ENCODE measurements around the gene ATP6V1F. TPM values are rescaled to one million over a fixed set of nuclear protein-coding genes. Genes with fewer than 3 reads are reported as not detected.

ATP6V1F gene
- total RNA-seq, 1 donor from 2014 or later = 144 TPM

- Mint-ChIP-seq H3K4me3 (no peak overlapping the region), H3K36me3 (ENCODE audit: low read depth) (no peaks in the 10 kb centered on the region), H3K27me3 (ENCODE audit: low read depth) (peaks cover 16% of the 10 kb centered on the region), H3K4me1 (no peaks in the 10 kb centered on the region), H3K9me3 (no peaks in the 10 kb centered on the region), H3K27ac (ENCODE audit: unreplicated experiment) (no peak overlapping the region)
- TF ChIP-seq CTCF (conservative IDR thresholded peaks at IDR 0.05) = peak; percentile 24
- no peak for DNase-seq (ENCODE audit: low read depth, low spot score)
Observed at GRCh38 chr7:128890306-128891109, 27.9 kb downstream of the ATP6V1F start.

GRCh38 chr7:128891110-128891941 lies 28.7 kb downstream of the ATP6V1F start:
- Mint-ChIP-seq H3K9me3 (no peaks in the 10 kb centered on the region), H3K36me3 (ENCODE audit: low read depth) (no peaks in the 10 kb centered on the region), H3K4me1 (no peaks in the 10 kb centered on the region), H3K27ac (ENCODE audit: unreplicated experiment) (no peak overlapping the region), H3K27me3 (ENCODE audit: low read depth) (peaks cover 12% of the 10 kb centered on the region), H3K4me3 (no peak overlapping the region)
- DNase-seq (ENCODE audit: low read depth, low spot score) = no peak
- no peak for TF ChIP-seq CTCF (conservative IDR thresholded peaks at IDR 0.05)

GRCh38 chr7:128891942-128892269 lies 29.2 kb downstream of the ATP6V1F start:
- no peak overlapping the region for H3K4me3 Mint-ChIP-seq
- no peak for DNase-seq (ENCODE audit: low read depth, low spot score)

GRCh38 chr7:128892521-128893250 lies 30.0 kb downstream of the ATP6V1F start:
- no peaks in the 10 kb centered on the region for H3K9me3 Mint-ChIP-seq
- H3K4me3 Mint-ChIP-seq = no peak overlapping the region
- H3K27ac Mint-ChIP-seq (ENCODE audit: unreplicated experiment) = no peak overlapping the region
- TF ChIP-seq CTCF (conservative IDR thresholded peaks at IDR 0.05) = no peak
- DNase-seq (ENCODE audit: low read depth, low spot score) = no peak
- peaks cover 15% of the 10 kb centered on the region for H3K27me3 Mint-ChIP-seq (ENCODE audit: low read depth)
- no peaks in the 10 kb centered on the region for H3K4me1 Mint-ChIP-seq
- H3K36me3 Mint-ChIP-seq (ENCODE audit: low read depth) = no peaks in the 10 kb centered on the region

More at GRCh38 chr7:128891942-128892269, 29.2 kb downstream of the ATP6V1F start:
- Mint-ChIP-seq H3K4me1 (no peaks in the 10 kb centered on the region), H3K27ac (ENCODE audit: unreplicated experiment) (no peak overlapping the region), H3K36me3 (ENCODE audit: low read depth) (no peaks in the 10 kb centered on the region), H3K27me3 (ENCODE audit: low read depth) (peaks cover 14% of the 10 kb centered on the region), H3K9me3 (no peaks in the 10 kb centered on the region)
- no peak for TF ChIP-seq CTCF (conservative IDR thresholded peaks at IDR 0.05)

GRCh38 chr7:128893251-128894100 lies 30.8 kb downstream of the ATP6V1F start:
- no peaks in the 10 kb centered on the region for H3K4me1 Mint-ChIP-seq
- H3K36me3 Mint-ChIP-seq (ENCODE audit: low read depth) = peaks cover 2% of the 10 kb centered on the region
- no peak overlapping the region for H3K27ac Mint-ChIP-seq (ENCODE audit: unreplicated experiment)
- no peak for DNase-seq (ENCODE audit: low read depth, low spot score)
- peaks cover 3% of the 10 kb centered on the region for H3K9me3 Mint-ChIP-seq
- H3K27me3 Mint-ChIP-seq (ENCODE audit: low read depth) = peaks cover 17% of the 10 kb centered on the region
- H3K4me3 Mint-ChIP-seq = no peak overlapping the region
- TF ChIP-seq CTCF (conservative IDR thresholded peaks at IDR 0.05) = no peak
